Stomach (tissue), 4 donors: ENCODE data around the gene ZDHHC7.

Source experiments
- EP300 ChIP-seq: sonication (generic); formaldehyde crosslinking; IDR thresholded peaks from one replicate; pipeline ENCODE4 v1.6.1; 2017; ENCODE audit warnings: antibody characterized with exemption
- TF ChIP-seq, protein P1 (sequence below), 7 experiments: fragments of 450-650 bp in 4 of 7; fragments of 200-600 bp in 3 of 7; sonication (generic) in 3 of 7; IDR thresholded peaks; one replicate each; pipeline ENCODE4 v1.5.1; 2016 to 2019; ENCODE audit warnings: antibody characterized with exemption in 7 of 7, control low read depth in 2 of 7, mild to moderate bottlenecking in 1 of 7

DNA sequence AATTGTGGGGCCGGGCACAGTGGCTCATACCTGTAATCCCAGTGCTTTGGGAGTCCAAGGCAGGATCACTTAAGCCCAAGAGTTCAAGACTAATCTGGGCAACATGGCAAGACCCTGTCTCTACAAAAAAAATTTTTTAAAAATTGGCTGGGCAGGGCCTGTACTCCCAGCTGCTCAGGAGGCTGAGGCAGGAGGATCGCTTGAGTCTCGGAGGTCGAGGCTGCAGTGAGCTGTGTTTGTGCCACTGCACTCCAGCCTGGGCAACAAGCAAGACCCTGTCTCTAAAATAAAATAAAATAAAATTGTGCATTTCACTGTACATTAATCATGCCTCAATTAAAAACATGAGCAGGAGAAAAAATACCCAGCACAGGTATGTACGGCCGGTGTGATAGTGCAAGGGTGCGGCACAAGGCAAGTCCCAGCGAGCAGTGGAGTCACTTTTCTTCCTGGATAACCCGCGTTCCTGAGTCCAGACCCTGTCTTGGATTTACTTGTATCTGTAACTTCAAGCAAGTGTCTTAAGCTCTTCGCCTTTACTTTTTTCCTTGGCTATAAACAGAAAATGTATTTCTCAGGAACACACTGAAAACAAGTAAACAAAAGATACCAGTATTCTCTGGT is 11.4 kb downstream of the ZDHHC7 start:
- TF ChIP-seq, protein P1, sequence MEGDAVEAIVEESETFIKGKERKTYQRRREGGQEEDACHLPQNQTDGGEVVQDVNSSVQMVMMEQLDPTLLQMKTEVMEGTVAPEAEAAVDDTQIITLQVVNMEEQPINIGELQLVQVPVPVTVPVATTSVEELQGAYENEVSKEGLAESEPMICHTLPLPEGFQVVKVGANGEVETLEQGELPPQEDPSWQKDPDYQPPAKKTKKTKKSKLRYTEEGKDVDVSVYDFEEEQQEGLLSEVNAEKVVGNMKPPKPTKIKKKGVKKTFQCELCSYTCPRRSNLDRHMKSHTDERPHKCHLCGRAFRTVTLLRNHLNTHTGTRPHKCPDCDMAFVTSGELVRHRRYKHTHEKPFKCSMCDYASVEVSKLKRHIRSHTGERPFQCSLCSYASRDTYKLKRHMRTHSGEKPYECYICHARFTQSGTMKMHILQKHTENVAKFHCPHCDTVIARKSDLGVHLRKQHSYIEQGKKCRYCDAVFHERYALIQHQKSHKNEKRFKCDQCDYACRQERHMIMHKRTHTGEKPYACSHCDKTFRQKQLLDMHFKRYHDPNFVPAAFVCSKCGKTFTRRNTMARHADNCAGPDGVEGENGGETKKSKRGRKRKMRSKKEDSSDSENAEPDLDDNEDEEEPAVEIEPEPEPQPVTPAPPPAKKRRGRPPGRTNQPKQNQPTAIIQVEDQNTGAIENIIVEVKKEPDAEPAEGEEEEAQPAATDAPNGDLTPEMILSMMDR (IDR thresholded peaks at IDR 0.05), result no peak
- no peak for TF ChIP-seq EP300
